Caco-2 (cell line): Measurements from ENCODE around the gene KRT86. TPM values are rescaled to one million over a fixed set of nuclear protein-coding genes. Genes with fewer than 3 reads are reported as not detected.
A peak's percentile ranks its signal among the peaks of the same experiment; 100 is the strongest.

ENCODE experiments used
- BruUV-seq: library from RNA; stranded (reverse); fragments of 400-500 nt; replicated peaks from 2 replicates; lab custom pipeline; 2021; lab: Mats Ljungman, UMichigan
- CTCF ChIA-PET: fragments of 300-600 bp; sonication (Branson Sonifier 250); formaldehyde crosslinking; loops from one replicate; lab custom pipeline; 2022; ENCODE audit warnings: antibody characterized with exemption; lab: Charles Lee
- POLR2A ChIA-PET: fragments of 300-600 bp; sonication (Branson Sonifier 250); formaldehyde crosslinking; loops from one replicate; lab custom pipeline; 2022; ENCODE audit warnings: antibody characterized with exemption; lab: Charles Lee
- DNase-seq, 2 experiments: peaks; one replicate each; pipeline versions ENCODE4 v3.0.0 to v3.0.0-alpha.2; 2020 to 2022
- H3K27me3 ChIP-seq: replicated peaks from 2 replicates; pipeline ENCODE4 v1.6.0; 2011; ENCODE audit warnings: low read length; ENCODE audit not compliant: control insufficient read depth, insufficient read depth
- H3K36me3 ChIP-seq: 2 replicates; pipeline ENCODE4 v1.5.1; 2011; ENCODE audit warnings: low read length; ENCODE audit not compliant: control insufficient read depth, insufficient read depth
- H3K4me1 ChIP-seq: fragments of 250-450 bp; sonication (Bioruptor Pico); 2 replicates; pipeline ENCODE4 v1.5.1; 2020; ENCODE audit warnings: mild to moderate bottlenecking
- H3K4me3 ChIP-seq: 2 replicates; pipeline ENCODE4 v1.5.1; 2011; ENCODE audit warnings: low read depth, mild to moderate bottlenecking, control low read depth, low read length
- H3K9me3 ChIP-seq: fragments of 250-450 bp; sonication (Bioruptor Pico); 2 replicates; pipeline ENCODE4 v1.5.1; 2020; ENCODE audit warnings: mild to moderate bottlenecking, moderate library complexity
- H3K27ac Mint-ChIP-seq: one replicate; pipeline ENCODE4 v1.8.0; 2022; ENCODE audit warnings: mixed read lengths; ENCODE audit not compliant: unreplicated experiment
- H3K27me3 Mint-ChIP-seq: one replicate; pipeline ENCODE4 v1.8.0; 2022; ENCODE audit warnings: mixed read lengths; ENCODE audit not compliant: insufficient read depth, unreplicated experiment
- H3K36me3 Mint-ChIP-seq: one replicate; pipeline ENCODE4 v1.8.0; 2022; ENCODE audit warnings: mild to moderate bottlenecking, mixed read lengths; ENCODE audit not compliant: insufficient read depth, unreplicated experiment
- H3K4me1 Mint-ChIP-seq: one replicate; pipeline ENCODE4 v1.8.0; 2022; ENCODE audit warnings: low read depth, mixed read lengths; ENCODE audit not compliant: unreplicated experiment
- H3K4me3 Mint-ChIP-seq: one replicate; pipeline ENCODE4 v1.8.0; 2022; ENCODE audit warnings: mild to moderate bottlenecking, moderate library complexity, mixed read lengths; ENCODE audit not compliant: unreplicated experiment
- H3K9me3 Mint-ChIP-seq: one replicate; pipeline ENCODE4 v1.8.0; 2022; ENCODE audit warnings: mixed read lengths; ENCODE audit not compliant: unreplicated experiment
- CTCF ChIP-seq, 2 experiments: fragments of 200-600 bp in 1 of 2; IDR thresholded peaks; 1 replicate in 1 of 2; 2 replicates in 1 of 2; pipeline versions ENCODE4 v1.5.1 to v1.8.0; 2011 to 2022; ENCODE audit warnings: antibody characterized with exemption in 1 of 2, control low read depth in 1 of 2, inconsistent platforms in 1 of 2, low read depth in 1 of 2, low read length in 1 of 2, mild to moderate bottlenecking in 1 of 2, moderate library complexity in 1 of 2; ENCODE audit not compliant: insufficient read depth in 1 of 2, severe bottlenecking in 1 of 2, unreplicated experiment in 1 of 2
- intact Hi-C: fragments of 100-400 bp; cut with micrococcal nuclease; formaldehyde crosslinking; loops from one replicate; pipeline ENCODE4 v1.10.0; 2022; ENCODE audit not compliant: unreplicated experiment
- total RNA-seq: library from RNA; stranded (reverse); gene quantifications from 2 replicates; pipeline ENCODE4 v1.2.3, GENCODE V29; 2022

KRT86 gene
- total RNA-seq, 1 experiment from 2014 or later: not detected

GRCh38 chr12:52327052-52327829 is 52.8 kb downstream of the KRT86 start:
- no peaks in the 10 kb centered on the region for H3K4me1 Mint-ChIP-seq
- H3K27ac Mint-ChIP-seq: no peak overlapping the region
- no peaks in the 10 kb centered on the region; the same call in none of the 2 replicates for H3K27me3 ChIP-seq
- no peaks in the 10 kb centered on the region for H3K9me3 Mint-ChIP-seq
- intact Hi-C loops: loop anchor here (1.0 to 5.0 kb wide), 3 partner anchors 45 to 188 kb away; no protein-coding TSS in a partner anchor
- H3K4me3 ChIP-seq: no peak overlapping the region
- peaks cover 2% of the 10 kb centered on the region for H3K27me3 Mint-ChIP-seq
- no peaks in the 10 kb centered on the region for H3K4me1 ChIP-seq
- ChIA-PET POLR2A (no interaction called here), CTCF (interaction anchor here (0.6 to 3.8 kb wide), 18 partner anchors 8 to 553 kb away, joined by 3 to 21 read pairs (median 4); no protein-coding TSS in a partner anchor)
- DNase-seq: peak; percentile 80 to 81
- H3K4me3 Mint-ChIP-seq: no peak overlapping the region
- no peaks in the 10 kb centered on the region for H3K9me3 ChIP-seq
- H3K36me3 ChIP-seq: no peaks in the 10 kb centered on the region
- no TSS peak for BruUV-seq
- TF ChIP-seq CTCF (IDR thresholded peaks at IDR 0.05; ENCODE audit: insufficient read depth in 1 of 2, low read depth in 1 of 2, low read length in 1 of 2, severe bottlenecking in 1 of 2, unreplicated experiment in 1 of 2): peak; percentile 66 to 92
- no peaks in the 10 kb centered on the region for H3K36me3 Mint-ChIP-seq

GRCh38 chr12:52327830-52328500 is 53.5 kb downstream of the KRT86 start:
- POLR2A ChIA-PET: no interaction called here
- no peaks in the 10 kb centered on the region for H3K9me3 Mint-ChIP-seq
- no peak for DNase-seq
- no peak overlapping the region for H3K4me3 Mint-ChIP-seq
- Histone ChIP-seq H3K4me1 (no peaks in the 10 kb centered on the region; the same call in 1 of the 2 replicates), H3K9me3 (no peaks in the 10 kb centered on the region), H3K36me3 (no peaks in the 10 kb centered on the region), H3K4me3 (no peak overlapping the region), H3K27me3 (no peaks in the 10 kb centered on the region; the same call in none of the 2 replicates)
- H3K36me3 Mint-ChIP-seq: no peaks in the 10 kb centered on the region
- BruUV-seq: no TSS peak
- CTCF ChIA-PET: interaction anchor here (0.6 to 3.8 kb wide), 17 partner anchors 9 to 552 kb away, joined by 3 to 21 read pairs (median 3); no protein-coding TSS in a partner anchor
- no peak overlapping the region for H3K27ac Mint-ChIP-seq
- H3K4me1 Mint-ChIP-seq: peaks cover under 1% of the 10 kb centered on the region
- peaks cover 2% of the 10 kb centered on the region for H3K27me3 Mint-ChIP-seq
- TF ChIP-seq CTCF (IDR thresholded peaks at IDR 0.05; ENCODE audit: insufficient read depth in 1 of 2, low read depth in 1 of 2, low read length in 1 of 2, severe bottlenecking in 1 of 2, unreplicated experiment in 1 of 2): no peak
- intact Hi-C loops: loop anchor here (1.0 to 5.0 kb wide), 3 partner anchors 46 to 189 kb away; no protein-coding TSS in a partner anchor

GRCh38 chr12:52331039-52331438 is 56.6 kb downstream of the KRT86 start:
- Mint-ChIP-seq H3K27ac (no peak overlapping the region), H3K27me3 (no peaks in the 10 kb centered on the region), H3K4me1 (peaks cover 6% of the 10 kb centered on the region), H3K36me3 (no peaks in the 10 kb centered on the region), H3K9me3 (no peaks in the 10 kb centered on the region), H3K4me3 (no peak overlapping the region)
- ChIA-PET CTCF (no interaction called here), POLR2A (no interaction called here)
- Histone ChIP-seq H3K4me1 (peaks cover 8% of the 10 kb centered on the region), H3K36me3 (no peaks in the 10 kb centered on the region), H3K4me3 (no peak overlapping the region), H3K27me3 (no peaks in the 10 kb centered on the region), H3K9me3 (no peaks in the 10 kb centered on the region)
- BruUV-seq: no TSS peak
- no peak for DNase-seq
- intact Hi-C loops: no loop called here
- no peak for TF ChIP-seq CTCF (IDR thresholded peaks at IDR 0.05; ENCODE audit: insufficient read depth in 1 of 2, low read depth in 1 of 2, low read length in 1 of 2, severe bottlenecking in 1 of 2, unreplicated experiment in 1 of 2)
